Measurements from ENCODE around the gene SLITRK3.

SLITRK3 gene

GRCh38 chr3:165225604-165226003 is 29.4 kb upstream of the SLITRK3 start:
- H3K27me3 ChIP-seq (ENCODE audit: insufficient read depth, low read length, poor library complexity) = no peaks in the 10 kb centered on the region
- no peaks in the 10 kb centered on the region for H3K79me2 ChIP-seq (ENCODE audit: insufficient read depth, low read length)
- H3K4me3 ChIP-seq (ENCODE audit: low read depth in 1 of 2, low read length in 2 of 2) = no peak overlapping the region
- no peaks in the 10 kb centered on the region for H3K4me1 ChIP-seq (ENCODE audit: insufficient read depth, low read length)
- H3K36me3 ChIP-seq (ENCODE audit: insufficient read depth, low read length) = no peaks in the 10 kb centered on the region
- no peak overlapping the region for H3K4me2 ChIP-seq (ENCODE audit: insufficient read depth, low read length)
- no peak for ATAC-seq (ENCODE audit: insufficient read depth, low read depth)
- H3K9ac ChIP-seq (ENCODE audit: low read depth, low read length) = no peak overlapping the region
- TF ChIP-seq, protein P1, sequence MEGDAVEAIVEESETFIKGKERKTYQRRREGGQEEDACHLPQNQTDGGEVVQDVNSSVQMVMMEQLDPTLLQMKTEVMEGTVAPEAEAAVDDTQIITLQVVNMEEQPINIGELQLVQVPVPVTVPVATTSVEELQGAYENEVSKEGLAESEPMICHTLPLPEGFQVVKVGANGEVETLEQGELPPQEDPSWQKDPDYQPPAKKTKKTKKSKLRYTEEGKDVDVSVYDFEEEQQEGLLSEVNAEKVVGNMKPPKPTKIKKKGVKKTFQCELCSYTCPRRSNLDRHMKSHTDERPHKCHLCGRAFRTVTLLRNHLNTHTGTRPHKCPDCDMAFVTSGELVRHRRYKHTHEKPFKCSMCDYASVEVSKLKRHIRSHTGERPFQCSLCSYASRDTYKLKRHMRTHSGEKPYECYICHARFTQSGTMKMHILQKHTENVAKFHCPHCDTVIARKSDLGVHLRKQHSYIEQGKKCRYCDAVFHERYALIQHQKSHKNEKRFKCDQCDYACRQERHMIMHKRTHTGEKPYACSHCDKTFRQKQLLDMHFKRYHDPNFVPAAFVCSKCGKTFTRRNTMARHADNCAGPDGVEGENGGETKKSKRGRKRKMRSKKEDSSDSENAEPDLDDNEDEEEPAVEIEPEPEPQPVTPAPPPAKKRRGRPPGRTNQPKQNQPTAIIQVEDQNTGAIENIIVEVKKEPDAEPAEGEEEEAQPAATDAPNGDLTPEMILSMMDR (IDR thresholded peaks at IDR 0.05; ENCODE audit: borderline replicate concordance, extremely low read depth, low read length, poor library complexity, severe bottlenecking) = no peak
- no peak for TF ChIP-seq EZH2 (IDR thresholded peaks at IDR 0.05; ENCODE audit: borderline replicate concordance, low read depth, low read length, severe bottlenecking)
- no peak for DNase-seq
- H3K27ac ChIP-seq (ENCODE audit: low read length) = no peak overlapping the region
- no peaks in the 10 kb centered on the region for H3K9me3 ChIP-seq (ENCODE audit: insufficient read depth, low read length, severe bottlenecking)
- no peaks in the 10 kb centered on the region for H4K20me1 ChIP-seq (ENCODE audit: insufficient read depth, low read length)
- H2AFZ ChIP-seq (ENCODE audit: low read depth, low read length) = no peak overlapping the region

DNA sequence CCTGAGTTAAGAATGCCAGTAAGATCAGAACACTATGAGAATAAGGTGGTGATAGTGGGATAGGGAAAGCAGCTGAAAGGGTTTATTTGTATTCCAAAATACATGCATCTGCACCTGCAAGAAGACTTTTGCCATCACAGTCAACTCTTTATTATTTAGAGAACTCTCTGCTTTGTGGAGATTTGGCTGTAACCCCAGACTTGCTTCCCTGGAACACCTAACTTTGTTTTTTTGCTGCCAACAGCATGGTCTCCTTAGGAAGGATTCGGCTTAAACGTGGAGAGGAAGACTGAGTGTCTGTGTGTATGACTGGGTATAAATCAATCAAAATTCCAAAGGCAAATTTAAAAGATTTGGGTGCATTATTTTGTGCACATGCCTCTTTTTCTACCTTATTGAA is 21.6 kb upstream of the SLITRK3 start:
- no peak overlapping the region for H3K4me3 ChIP-seq (ENCODE audit: low read depth in 1 of 2, low read length in 2 of 2)
- no peaks in the 10 kb centered on the region for H3K79me2 ChIP-seq (ENCODE audit: insufficient read depth, low read length)
- no peaks in the 10 kb centered on the region for H4K20me1 ChIP-seq (ENCODE audit: insufficient read depth, low read length)
- no peaks in the 10 kb centered on the region for H3K4me1 ChIP-seq (ENCODE audit: insufficient read depth, low read length)
- no peak overlapping the region for H3K27ac ChIP-seq (ENCODE audit: low read length)
- no peak for ATAC-seq (ENCODE audit: insufficient read depth, low read depth)
- H3K9ac ChIP-seq (ENCODE audit: low read depth, low read length) = no peak overlapping the region
- H3K27me3 ChIP-seq (ENCODE audit: insufficient read depth, low read length, poor library complexity) = no peaks in the 10 kb centered on the region
- DNase-seq = no peak
- TF ChIP-seq EZH2 (IDR thresholded peaks at IDR 0.05; ENCODE audit: borderline replicate concordance, low read depth, low read length, severe bottlenecking) = no peak
- TF ChIP-seq, protein P1 (IDR thresholded peaks at IDR 0.05; ENCODE audit: borderline replicate concordance, extremely low read depth, low read length, poor library complexity, severe bottlenecking) = no peak
- H2AFZ ChIP-seq (ENCODE audit: low read depth, low read length) = no peak overlapping the region
- no peaks in the 10 kb centered on the region for H3K9me3 ChIP-seq (ENCODE audit: insufficient read depth, low read length, severe bottlenecking)
- H3K36me3 ChIP-seq (ENCODE audit: insufficient read depth, low read length) = no peaks in the 10 kb centered on the region
- no peak overlapping the region for H3K4me2 ChIP-seq (ENCODE audit: insufficient read depth, low read length)

DNA sequence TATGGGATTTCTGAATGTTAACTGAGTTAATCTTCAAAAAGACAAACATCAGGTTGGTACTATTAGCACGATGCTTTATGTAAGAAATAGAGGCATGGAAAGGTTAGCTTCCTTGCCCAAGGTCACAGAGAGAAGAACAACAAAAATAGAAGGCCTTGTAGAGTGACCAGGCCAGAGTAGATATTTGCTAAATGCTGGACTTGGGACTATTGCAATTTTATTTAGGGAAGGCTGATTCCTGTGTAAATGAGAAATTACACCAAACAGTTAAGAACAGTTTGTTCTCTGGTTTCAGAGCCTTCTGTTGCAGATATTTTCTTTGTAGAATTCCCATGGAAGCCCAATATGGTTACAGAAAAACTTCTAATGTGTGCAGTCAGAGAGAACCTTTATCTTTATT is 16.4 kb upstream of the SLITRK3 start:
- Histone ChIP-seq H3K27ac (ENCODE audit: low read length) (no peak overlapping the region), H2AFZ (ENCODE audit: low read depth, low read length) (no peak overlapping the region), H3K4me2 (ENCODE audit: insufficient read depth, low read length) (no peak overlapping the region), H3K36me3 (ENCODE audit: insufficient read depth, low read length) (no peaks in the 10 kb centered on the region), H4K20me1 (ENCODE audit: insufficient read depth, low read length) (no peaks in the 10 kb centered on the region), H3K79me2 (ENCODE audit: insufficient read depth, low read length) (no peaks in the 10 kb centered on the region), H3K9me3 (ENCODE audit: insufficient read depth, low read length, severe bottlenecking) (no peaks in the 10 kb centered on the region), H3K4me3 (ENCODE audit: low read depth in 1 of 2, low read length in 2 of 2) (no peak overlapping the region), H3K4me1 (ENCODE audit: insufficient read depth, low read length) (no peaks in the 10 kb centered on the region), H3K27me3 (ENCODE audit: insufficient read depth, low read length, poor library complexity) (no peaks in the 10 kb centered on the region), H3K9ac (ENCODE audit: low read depth, low read length) (no peak overlapping the region)
- no peak for DNase-seq
- no peak for ATAC-seq (ENCODE audit: insufficient read depth, low read depth)
- no peak for TF ChIP-seq EZH2 (IDR thresholded peaks at IDR 0.05; ENCODE audit: borderline replicate concordance, low read depth, low read length, severe bottlenecking)
- TF ChIP-seq, protein P1 (IDR thresholded peaks at IDR 0.05; ENCODE audit: borderline replicate concordance, extremely low read depth, low read length, poor library complexity, severe bottlenecking) = no peak

DNA sequence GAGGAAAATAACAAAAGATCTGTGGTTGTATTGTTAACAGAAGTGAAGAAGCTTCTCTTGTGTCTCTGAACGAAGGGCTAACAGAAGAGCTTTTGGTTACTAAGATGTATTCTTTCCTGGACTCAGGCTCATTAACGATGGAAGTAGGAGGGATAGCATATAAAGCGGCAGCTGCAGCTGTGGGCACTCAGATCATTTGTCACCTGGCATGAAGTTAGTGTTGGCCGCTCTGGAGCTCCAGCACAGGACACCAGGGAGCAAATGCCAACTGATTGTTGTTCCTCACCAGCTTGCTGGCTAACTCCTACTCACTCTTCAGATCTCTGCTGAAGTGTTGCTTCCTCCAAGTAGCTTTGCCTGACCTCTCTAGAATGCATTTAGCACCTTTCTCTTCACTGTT is 15.5 kb upstream of the SLITRK3 start:
- ATAC-seq (ENCODE audit: insufficient read depth, low read depth) (no peak), DNase-seq (no peak)
- H3K4me1 ChIP-seq (ENCODE audit: insufficient read depth, low read length) = no peaks in the 10 kb centered on the region
- H3K9me3 ChIP-seq (ENCODE audit: insufficient read depth, low read length, severe bottlenecking) = no peaks in the 10 kb centered on the region
- no peaks in the 10 kb centered on the region for H4K20me1 ChIP-seq (ENCODE audit: insufficient read depth, low read length)
- H3K4me2 ChIP-seq (ENCODE audit: insufficient read depth, low read length) = no peak overlapping the region
- no peaks in the 10 kb centered on the region for H3K27me3 ChIP-seq (ENCODE audit: insufficient read depth, low read length, poor library complexity)
- no peak overlapping the region for H3K27ac ChIP-seq (ENCODE audit: low read length)
- no peak overlapping the region for H2AFZ ChIP-seq (ENCODE audit: low read depth, low read length)
- TF ChIP-seq, protein P1 (IDR thresholded peaks at IDR 0.05; ENCODE audit: borderline replicate concordance, extremely low read depth, low read length, poor library complexity, severe bottlenecking) = no peak
- no peak for TF ChIP-seq EZH2 (IDR thresholded peaks at IDR 0.05; ENCODE audit: borderline replicate concordance, low read depth, low read length, severe bottlenecking)
- H3K36me3 ChIP-seq (ENCODE audit: insufficient read depth, low read length) = no peaks in the 10 kb centered on the region
- H3K9ac ChIP-seq (ENCODE audit: low read depth, low read length) = no peak overlapping the region
- H3K4me3 ChIP-seq (ENCODE audit: low read depth in 1 of 2, low read length in 2 of 2) = no peak overlapping the region
- H3K79me2 ChIP-seq (ENCODE audit: insufficient read depth, low read length) = no peaks in the 10 kb centered on the region
